Right renal pelvis (tissue), 4 donors: ENCODE measurements around the gene LHFPL6. TPM values are rescaled to one million over a fixed set of nuclear protein-coding genes. Genes with fewer than 3 reads are reported as not detected.

Experiments
- DNase-seq, 4 donors: peaks; one replicate each; pipeline ENCODE4 v3.0.0-alpha.2; 2013; ENCODE audit warnings: low read depth in 4 of 4, low spot score in 3 of 4, missing footprints in 1 of 4
- polyA plus RNA-seq, 4 donors: library from polyadenylated mRNA; unstranded; fragments of 120-200 nt; gene quantifications; one replicate each; pipeline ENCODE4 v1.2.1, GENCODE V29; 2013; ENCODE audit not compliant: insufficient read length in 4 of 4

Gene LHFPL6
- polyA plus RNA-seq, 4 donors, result 45.3 to 49.6 (median 46.7) TPM

DNA sequence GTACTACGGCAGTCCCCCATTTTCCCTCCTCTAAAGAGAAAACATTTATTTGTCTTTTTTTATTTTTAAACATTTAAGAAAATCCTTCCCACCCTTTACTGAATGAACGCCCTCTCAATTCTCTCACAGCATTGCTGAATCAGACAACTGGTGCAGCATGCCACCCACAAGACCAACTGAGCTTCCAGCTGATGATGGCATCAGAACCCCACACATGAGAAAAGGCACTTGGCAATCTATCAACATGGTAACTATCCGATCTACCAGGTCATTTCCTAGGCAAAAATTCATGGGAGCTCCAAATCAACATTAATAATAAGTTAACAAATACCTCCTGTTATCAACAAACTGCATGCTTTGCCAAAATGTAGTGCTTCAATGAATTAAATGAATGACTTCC is 43.1 kb downstream of the LHFPL6 start:
- DNase-seq, result no peak

DNA sequence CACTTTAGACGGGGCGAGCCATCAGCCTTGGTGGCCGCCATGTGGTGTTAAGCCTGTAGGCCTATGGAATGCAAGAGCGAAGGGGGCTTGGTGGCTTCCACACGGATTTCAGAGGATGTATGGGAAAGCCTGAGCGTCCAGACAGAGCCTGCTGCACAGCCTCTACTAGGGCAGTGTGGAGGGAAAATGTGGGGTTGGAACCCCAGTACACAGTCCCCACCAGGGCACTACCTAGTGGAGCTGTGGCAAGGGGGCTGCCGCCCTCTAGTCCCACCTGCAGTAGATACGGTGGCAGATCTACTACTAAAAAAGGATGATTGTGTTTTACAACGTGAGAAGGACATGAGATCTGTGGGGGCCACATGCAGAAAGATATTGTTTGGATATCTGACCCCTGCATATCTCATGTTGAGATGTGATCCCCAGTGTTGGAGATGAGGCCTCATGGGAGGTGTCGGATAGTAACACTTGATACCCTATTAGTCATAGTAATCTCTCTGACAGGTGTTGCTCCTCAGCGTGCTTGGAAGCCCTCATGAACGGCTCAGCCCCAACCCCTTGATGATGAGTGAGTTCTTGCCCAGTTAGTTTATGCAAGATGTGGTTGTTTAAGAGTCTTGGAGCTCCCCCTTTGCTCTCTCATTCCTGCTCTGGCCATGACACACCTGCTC is 45.6 kb downstream of the LHFPL6 start:
- no peak for DNase-seq

DNA sequence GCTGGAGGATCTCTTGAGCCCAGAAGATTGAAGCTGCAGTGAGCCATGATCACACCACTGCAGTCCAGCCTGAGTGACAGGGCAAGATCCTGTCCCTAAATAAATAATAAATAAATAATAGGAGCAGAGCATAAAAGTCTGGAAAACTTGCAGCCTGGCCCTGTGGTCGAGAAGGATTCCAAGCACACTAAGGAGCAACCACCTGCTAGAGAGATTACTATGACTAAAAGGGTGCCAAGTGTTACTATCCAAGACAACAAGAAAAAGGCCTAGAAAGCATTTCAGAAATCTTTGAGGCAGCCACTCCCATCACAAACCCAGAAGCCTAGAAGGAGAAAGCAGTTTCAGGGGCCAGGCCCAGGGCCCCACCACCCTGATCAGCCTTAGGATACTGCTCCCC is 46.1 kb downstream of the LHFPL6 start:
- no peak for DNase-seq

DNA sequence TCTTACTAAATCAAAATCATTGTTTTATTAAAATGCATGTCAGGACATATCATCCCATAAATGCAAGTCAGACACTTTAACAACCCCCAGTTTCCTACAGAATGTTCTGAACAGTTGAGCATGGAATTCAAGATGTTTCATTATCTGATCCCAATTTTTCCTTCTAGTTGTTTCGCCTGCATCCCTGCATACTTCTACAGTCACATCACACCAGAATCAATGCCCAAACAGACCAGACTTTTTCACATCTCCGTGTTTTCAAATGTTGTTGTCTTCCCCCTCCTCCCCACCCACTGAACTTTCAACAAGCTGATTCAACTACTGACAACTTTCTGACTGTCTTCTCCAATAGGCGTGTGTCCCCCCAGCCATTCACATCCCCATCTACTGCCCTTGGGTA is 48.6 kb downstream of the LHFPL6 start:
- no peak for DNase-seq

DNA sequence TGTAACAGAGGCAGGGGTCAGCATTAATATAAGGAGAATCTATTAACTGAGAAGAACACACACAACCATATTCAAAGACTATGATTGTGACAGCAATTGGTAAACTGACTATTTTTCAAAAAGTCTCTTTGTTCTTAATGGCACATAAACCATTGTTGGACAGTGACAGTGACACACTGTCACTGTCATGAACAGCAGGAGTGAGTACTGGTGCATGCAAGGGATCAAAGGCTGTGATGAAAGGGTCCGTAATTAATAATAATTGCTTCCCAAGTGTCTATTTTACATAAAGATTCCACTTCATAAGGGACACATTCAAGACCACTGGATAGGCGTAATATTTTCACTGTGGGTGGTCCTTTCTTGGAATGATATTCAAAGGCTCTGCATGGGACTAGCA is 50.7 kb downstream of the LHFPL6 start:
- no peak for DNase-seq

DNA sequence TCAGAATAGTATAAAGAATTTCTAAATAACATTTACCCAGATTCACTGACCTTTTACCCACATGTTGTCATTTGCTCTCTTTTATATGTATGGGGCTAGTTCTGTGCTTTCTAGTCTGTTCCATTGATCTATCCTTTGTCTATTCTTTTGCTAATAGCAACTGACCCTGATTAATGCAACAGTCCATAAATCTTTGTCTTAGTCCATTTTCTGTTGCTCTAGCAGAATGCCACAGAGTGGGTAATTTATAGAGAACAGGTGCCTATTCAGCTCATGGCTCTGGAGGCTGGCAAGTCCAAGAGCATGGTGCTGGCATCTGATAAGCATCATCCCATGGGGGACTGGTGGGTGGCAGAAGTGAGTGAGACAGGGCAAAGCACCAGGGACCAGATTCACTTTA is 52.1 kb downstream of the LHFPL6 start:
- no peak for DNase-seq

DNA sequence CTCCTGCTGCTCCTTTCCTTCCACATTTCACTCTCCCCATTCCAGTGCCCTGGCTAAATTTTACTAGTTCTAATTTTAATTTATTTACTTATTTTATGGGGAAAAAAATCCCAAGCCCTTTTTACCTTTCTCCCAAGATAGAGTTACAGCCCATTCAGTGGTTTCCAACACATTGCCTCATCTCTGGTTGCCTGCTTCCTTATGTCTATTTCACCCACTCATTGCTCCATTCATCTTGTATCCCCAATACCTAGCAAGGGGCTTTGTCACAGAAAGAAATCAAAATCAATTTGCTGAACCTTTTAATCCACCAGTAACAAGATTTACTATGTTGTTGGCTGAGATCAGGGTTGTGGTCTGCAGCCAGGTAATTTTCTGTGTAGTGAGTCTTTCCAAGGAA is 55.9 kb downstream of the LHFPL6 start:
- no peak for DNase-seq

DNA sequence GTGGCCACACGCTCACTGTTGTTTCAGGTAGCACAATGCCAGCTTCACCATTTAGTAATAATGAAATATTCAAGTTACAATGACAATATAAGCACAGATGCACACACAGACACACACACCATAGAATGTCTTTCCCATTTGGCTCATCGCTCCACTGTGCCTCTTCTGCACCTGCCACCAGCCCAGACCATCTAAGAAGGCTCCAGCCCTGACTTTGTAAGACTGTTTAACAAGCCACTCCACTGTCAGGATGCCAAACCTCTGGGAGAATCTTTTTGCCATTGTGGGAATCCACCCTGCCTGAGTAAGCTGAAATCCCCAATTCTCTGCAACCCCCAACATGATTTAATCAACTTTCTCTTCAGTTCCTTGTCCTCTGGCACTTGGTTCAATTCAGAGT is 60.6 kb downstream of the LHFPL6 start:
- no peak for DNase-seq

DNA sequence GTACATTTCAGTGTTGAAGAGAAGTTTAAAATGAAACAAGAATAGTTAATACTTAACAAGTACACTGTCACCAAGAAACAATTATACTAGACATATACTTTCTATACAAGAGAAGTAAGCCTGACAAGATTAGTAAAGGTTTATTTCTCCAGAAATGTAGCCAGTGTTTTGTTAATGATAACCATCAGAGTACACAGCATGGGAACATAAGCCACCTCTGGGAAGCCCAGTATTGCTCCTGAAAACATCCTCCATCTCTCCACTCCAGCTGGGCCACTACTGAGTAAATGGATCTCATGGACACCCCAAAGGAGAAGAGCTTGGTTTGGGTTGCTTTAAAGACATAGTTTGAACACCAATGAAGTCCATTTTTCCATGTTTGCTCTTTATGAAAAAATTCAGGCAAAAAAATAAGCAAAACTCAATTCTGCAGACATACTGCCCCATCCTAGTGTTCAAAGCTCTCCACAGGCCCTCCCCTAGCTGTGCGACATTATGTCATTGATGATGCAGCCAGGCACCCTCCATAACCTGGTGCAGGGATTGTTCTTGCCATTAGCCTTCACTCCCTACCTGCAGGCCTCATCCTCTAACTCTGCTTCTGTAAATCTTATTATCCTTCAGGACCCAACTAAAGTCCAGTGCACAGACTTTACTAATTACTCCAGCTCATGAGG is 61.9 kb downstream of the LHFPL6 start:
- no peak for DNase-seq

DNA sequence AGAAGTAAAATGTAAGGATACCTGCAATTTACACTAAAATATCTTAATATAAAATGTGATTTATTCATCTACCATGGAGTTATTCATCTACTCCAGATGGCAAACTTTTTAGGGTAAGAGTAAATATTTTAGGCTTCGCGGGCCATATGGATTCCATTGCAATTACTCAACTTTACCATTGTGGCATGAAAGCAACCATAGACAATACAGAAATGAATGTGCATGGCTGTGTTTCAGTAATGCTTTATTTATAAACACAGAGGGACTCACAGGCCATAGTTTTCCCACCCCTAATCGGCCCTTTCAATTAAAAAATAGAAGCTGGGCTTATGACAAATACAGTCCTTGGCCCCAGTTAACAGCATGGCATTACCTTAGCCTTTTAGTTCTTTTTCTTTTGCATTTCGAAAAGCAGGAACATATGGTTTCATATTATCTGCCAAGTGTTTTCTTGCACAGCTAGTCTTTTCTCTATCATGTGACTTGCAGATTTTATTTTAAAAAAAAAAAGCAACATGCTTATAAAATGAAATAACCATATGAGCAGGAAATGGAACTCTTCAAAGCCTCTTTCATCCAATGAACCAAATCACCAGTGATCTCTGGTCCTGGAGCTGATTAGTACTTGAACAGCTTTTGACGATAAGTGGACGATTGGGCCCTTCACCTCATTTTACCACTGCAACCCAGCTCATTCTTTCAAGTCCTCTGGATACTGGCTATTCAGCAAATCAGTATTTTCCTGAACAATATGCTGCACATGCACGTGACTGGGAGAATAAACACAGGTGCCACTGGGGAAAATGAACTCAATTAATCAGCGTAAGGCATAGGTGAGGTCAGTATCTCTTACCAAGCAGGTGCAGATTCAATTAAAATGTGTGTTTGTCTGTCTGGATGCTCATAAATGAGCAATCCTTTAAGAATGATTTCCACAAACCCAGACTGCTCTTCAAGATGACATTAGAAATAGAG is 63.9 kb downstream of the LHFPL6 start:
- DNase-seq, result no peak

DNA sequence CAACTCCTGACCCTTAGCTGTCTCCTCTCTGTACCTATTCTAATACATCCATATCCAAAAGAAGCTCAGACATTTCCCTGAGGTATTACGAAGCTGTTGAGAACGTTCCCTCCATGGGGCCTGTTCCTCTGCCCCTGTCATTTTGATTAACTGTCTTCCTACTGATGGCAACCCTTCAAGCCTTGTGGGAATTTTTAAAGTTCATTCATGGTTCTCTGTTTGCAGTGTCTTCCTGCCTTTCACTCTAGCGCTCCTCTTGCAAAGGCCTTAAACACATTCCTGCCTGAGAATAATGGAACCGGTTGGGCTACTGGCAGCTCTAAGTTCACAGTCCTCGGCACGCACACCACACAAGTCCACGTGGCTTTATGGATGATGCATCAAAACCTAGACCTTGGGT is 66.1 kb downstream of the LHFPL6 start:
- no peak for DNase-seq

DNA sequence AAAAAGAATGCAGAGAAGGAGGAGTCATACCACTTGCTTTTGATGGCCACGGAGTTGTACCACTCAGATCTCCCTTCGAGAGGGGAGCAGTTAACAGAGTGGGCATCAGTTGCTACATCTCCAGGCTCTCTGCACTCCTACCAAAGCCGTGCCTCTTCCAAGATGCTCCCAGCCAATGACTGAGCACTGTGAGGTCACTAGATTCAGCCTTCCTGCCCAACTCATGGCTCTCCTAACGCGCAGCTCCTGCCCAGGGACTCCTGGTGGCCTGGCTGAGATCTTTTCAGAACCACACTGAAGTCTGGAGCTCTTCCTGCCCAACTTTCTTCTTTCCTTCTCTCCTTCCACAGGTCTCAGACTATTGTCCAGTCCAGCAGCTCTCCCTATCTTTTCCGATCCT is 66.7 kb downstream of the LHFPL6 start:
- DNase-seq, result no peak

DNA sequence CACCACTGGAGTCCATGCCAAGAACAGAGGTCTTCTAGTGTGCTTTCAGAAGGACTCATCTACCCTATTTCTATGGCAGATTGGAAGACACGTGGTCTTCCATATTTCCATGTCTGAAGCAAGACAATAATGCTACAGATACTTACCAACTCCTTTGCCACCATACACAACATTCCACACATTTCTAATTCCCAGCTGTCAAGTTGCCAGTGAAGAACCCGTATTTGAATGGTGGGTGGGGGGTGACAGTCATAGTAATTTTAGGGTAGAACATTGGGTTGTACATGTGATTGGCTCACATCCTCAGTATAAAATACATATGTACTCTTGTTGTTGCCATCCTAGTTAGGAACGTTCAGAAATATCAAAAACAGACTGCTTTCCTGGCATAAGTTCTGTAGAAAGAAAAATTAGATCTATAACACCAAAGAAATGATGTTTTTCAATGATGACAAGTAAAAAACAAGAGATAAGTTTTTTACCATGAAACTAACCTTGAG is 69.3 kb downstream of the LHFPL6 start:
- no peak for DNase-seq

DNA sequence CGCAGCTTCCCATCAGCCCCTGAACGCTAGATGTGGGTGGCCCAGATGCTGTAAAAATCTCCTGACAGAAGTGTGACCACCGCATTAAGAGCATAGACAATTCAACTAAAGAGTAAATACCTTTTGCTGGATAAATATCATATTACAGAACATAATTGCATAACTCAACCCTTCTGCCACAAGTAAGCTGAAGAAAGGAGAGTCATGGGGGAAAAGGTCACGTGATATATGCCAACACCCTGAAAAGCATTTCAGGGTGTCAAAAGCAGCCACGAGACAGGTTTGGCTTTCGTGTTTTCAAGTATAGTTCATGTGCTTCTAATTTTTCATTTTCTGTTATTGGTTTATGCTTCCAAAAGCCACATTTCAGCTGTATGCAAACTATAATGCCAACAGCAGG is 71.3 kb downstream of the LHFPL6 start:
- DNase-seq, result no peak

DNA sequence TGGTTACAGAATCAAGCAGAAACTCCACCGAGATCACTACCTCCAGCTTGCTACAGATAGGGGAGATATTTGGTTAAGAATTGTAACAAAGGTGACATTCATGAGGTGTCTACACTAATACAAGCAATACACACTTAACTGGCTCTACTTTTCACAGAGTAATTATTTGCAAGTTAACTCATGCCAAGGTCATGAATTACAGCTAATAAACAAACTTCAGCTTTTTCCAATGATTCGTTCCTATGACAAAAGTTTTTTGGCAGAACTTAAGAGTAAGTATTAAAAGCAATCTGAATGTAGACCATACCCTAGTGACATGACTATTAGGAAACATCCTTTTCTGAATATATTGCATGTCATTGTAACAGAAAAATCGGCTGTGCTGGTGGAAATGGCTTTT is 72.1 kb downstream of the LHFPL6 start:
- DNase-seq, result no peak

DNA sequence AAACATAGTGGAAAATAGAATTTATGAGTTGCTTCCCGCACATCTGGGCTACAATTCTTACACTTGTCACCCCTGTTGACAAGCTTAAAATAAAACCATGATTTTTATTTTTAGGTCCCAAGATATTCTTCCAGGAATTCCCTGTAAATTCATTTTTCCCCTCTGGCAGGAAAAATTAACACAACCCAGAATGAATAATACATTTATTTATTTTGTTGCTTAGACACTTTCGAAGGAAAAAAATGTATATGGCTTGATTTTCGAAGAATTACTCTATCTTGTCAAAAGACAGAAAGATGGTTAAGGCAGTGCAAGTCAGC is 74.4 kb downstream of the LHFPL6 start:
- DNase-seq, result no peak

DNA sequence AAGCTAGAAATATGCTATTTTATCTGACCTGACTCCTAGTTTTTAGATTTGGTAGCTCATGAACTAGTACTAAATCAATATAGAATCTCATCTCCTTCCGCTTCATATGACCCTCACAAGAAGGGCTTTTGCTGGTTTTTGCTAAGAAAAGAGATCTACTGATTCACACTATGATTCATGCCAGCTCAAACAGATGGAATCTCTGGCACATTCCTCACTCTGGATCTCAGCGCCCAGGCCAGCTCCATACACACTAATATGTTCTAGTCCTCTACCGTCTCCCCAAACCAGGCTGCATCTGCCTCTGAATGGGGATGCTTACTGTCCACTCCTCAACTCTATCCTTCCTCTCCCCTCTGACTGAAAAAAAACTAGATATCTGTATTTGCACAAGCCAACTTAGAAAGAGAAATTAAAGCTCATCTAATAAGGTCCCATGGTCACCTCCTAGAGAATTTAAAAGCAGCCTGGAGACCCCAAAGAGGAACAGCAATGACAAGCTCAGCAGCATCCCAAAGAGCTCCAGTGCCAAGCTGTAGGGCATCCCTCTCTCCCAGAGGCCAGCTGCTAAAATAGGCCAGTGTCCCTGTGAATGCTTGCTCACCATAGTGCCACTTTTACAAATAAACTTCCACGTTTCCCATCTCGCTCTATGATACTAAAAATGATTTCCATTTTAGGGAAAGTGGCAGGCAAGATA is 74.9 kb downstream of the LHFPL6 start:
- no peak for DNase-seq

DNA sequence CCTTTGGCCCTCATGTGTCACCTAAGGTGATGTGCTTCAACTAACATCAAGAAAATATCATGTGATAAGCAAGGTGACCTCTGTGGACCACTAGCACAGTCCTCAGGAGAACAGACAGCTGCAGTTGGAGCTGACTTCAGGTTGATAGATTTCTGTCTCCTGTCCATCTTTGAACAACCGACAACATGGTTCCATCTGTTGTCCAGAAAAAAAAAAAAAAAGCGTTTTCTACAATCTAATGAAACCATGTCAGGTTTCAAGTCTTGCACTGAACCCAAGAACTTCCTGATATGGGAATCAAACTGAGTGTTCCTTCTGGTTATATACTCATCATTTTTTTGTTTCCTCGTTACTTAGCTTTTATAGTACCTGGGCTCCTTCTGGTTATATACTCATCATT is 75.7 kb downstream of the LHFPL6 start:
- DNase-seq, result no peak

DNA sequence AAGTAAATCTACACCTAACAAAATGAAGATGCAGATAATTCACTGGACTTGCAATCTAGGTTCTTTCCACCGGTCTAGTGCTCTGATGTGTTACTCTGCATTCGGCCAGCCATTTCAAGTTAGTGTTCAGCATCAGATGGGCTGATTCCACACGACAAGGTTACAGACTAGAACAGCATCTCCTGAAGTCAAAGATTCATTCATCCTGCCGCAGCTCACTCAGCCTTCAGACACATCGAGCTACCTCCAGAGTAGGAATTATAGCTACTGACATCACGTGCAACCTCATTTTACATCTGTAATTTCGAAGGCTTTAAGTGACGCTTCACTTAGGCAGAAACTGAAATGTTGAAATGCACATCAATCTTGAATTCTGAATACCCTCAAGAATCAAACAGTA is 76.5 kb downstream of the LHFPL6 start:
- no peak for DNase-seq

DNA sequence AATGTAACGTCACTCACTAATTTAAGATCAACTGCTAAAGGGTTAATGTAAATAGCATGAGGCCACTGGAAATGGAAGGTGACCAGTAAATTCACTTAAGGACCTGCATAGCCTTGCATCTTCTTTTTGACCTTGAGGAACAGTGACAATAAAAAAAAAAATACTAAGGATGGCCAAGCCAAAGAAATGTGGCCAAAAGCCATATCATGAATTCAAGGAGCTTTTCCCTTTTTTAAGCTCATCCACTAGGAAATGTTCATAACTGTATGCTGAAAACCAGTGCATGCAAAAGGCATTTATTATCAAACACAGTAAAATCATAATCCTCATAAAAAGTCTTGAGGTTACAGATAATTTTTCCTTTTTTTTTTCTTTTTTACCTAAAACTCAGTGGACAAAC is 77.5 kb downstream of the LHFPL6 start:
- DNase-seq, result no peak

DNA sequence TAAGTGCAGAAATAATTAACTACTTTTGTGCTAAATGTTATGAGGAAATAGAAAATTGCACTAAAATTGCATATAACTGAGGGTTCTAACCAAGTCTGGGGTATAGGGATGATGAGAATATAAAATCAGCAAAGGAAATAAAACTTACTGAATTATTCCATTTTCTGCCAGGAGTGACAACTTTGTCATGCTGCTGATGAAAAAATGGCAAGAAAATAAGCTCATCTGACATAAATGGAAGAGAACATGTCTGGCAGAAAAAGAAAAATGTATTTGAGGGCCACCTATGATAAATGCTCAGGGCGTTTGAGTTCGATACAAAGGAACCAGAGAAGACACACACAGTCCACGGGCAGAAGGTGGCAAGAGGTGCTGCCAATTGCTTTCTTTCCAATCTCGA is 78.2 kb downstream of the LHFPL6 start:
- no peak for DNase-seq
